Endothelial cell of umbilical vein (primary cell): ENCODE measurements around the gene SPACA4. TPM values are rescaled to one million over a fixed set of nuclear protein-coding genes. Genes with fewer than 3 reads are reported as not detected.

Source experiments
- BruUV-seq: library from RNA; stranded (reverse); fragments of 400-500 nt; replicated peaks from 2 replicates; lab custom pipeline; 2021; lab: Mats Ljungman, UMichigan
- CTCF ChIA-PET: fragments of 300-600, 350-600 bp; sonication (Branson Sonifier 250); formaldehyde crosslinking; loops from one replicate; lab custom pipeline; 2021; ENCODE audit warnings: antibody characterized with exemption, inconsistent platforms; lab: Charles Lee
- POLR2A ChIA-PET: fragments of 300-600, 350-600 bp; sonication (Branson Sonifier 250); formaldehyde crosslinking; loops from one replicate; lab custom pipeline; 2021; ENCODE audit warnings: antibody characterized with exemption, inconsistent platforms; lab: Charles Lee
- DNase-seq: peaks from one replicate; pipeline ENCODE4 v3.0.0-alpha.2; 2011; ENCODE audit warnings: low read depth, low spot score
- FAIRE-seq: peaks from 2 replicates; lab custom pipeline; 2011; peaks lifted over from hg19 to GRCh38; lab: Jason Lieb, UNC
- H2AFZ ChIP-seq: 2 replicates; pipeline ENCODE4 v1.6.0; 2012; ENCODE audit warnings: low read depth, low read length, control low read depth, inconsistent platforms
- H3K27ac ChIP-seq: 2 replicates; pipeline ENCODE4 v1.5.1; 2011; ENCODE audit warnings: low read depth, mild to moderate bottlenecking, control low read depth, low read length, moderate library complexity; ENCODE audit not compliant: insufficient read depth
- H3K27me3 ChIP-seq, 2 experiments: 2 replicates each; pipeline versions ENCODE4 v1.6.0 to v1.6.1; 2011; ENCODE audit warnings: low read length in 2 of 2, mixed read lengths in 1 of 2; ENCODE audit not compliant: control insufficient read depth in 2 of 2, insufficient read depth in 2 of 2
- H3K36me3 ChIP-seq, 2 experiments: 2 replicates in 1 of 2; 3 replicates in 1 of 2; pipeline ENCODE4 v1.5.1; 2011; ENCODE audit warnings: low read length in 2 of 2, mild to moderate bottlenecking in 1 of 2, moderate library complexity in 1 of 2; ENCODE audit not compliant: control insufficient read depth in 2 of 2, insufficient read depth in 2 of 2; ENCODE audit errors: extremely low read depth in 1 of 2
- H3K4me1 ChIP-seq: 3 replicates; pipeline ENCODE4 v1.5.1; 2011; ENCODE audit warnings: mild to moderate bottlenecking, low read length; ENCODE audit not compliant: control insufficient read depth, insufficient read depth; ENCODE audit errors: extremely low read depth
- H3K4me2 ChIP-seq: 2 replicates; pipeline ENCODE4 v1.6.1; 2011; ENCODE audit warnings: low read length, control low read depth, mixed read lengths; ENCODE audit not compliant: insufficient read depth
- H3K4me3 ChIP-seq, 3 experiments: fragments of 200-600 bp in 1 of 3; sonication (generic), shearing (Covaris generic) in 1 of 3; replicated peaks in 1 of 3; 2 replicates each; pipeline ENCODE4 v1.5.1; 2011 to 2016; ENCODE audit warnings: control low read depth in 3 of 3, low read length in 3 of 3, mild to moderate bottlenecking in 2 of 3, inconsistent platforms in 1 of 3, low read depth in 1 of 3, moderate library complexity in 1 of 3; ENCODE audit not compliant: insufficient read depth in 1 of 3
- H3K79me2 ChIP-seq: 2 replicates; pipeline ENCODE4 v1.6.0; 2012; ENCODE audit warnings: low read length, inconsistent platforms; ENCODE audit not compliant: control insufficient read depth, insufficient read depth
- H3K9ac ChIP-seq: replicated peaks from 2 replicates; pipeline ENCODE3; 2011; ENCODE audit warnings: low read length, control low read depth; ENCODE audit not compliant: insufficient read depth; ENCODE audit errors: extremely low read depth
- H3K9me1 ChIP-seq: replicated peaks from 3 replicates; pipeline ENCODE4 v1.6.0; 2011; ENCODE audit warnings: mild to moderate bottlenecking, low read length; ENCODE audit not compliant: control insufficient read depth, insufficient read depth; ENCODE audit errors: extremely low read depth
- H3K9me3 ChIP-seq: replicated peaks from 2 replicates; pipeline ENCODE4 v1.5.1; 2012; ENCODE audit warnings: low read length, inconsistent platforms; ENCODE audit not compliant: control insufficient read depth, insufficient read depth
- H4K20me1 ChIP-seq: replicated peaks from 2 replicates; pipeline ENCODE3; 2011; ENCODE audit warnings: mild to moderate bottlenecking, low read length; ENCODE audit not compliant: control insufficient read depth, insufficient read depth; ENCODE audit errors: extremely low read depth
- EZH2 ChIP-seq: IDR thresholded peaks from 2 replicates; pipeline ENCODE4 v1.6.1; 2012; ENCODE audit warnings: borderline replicate concordance, low read depth, mild to moderate bottlenecking, moderate library complexity, low read length, inconsistent platforms; ENCODE audit not compliant: severe bottlenecking
- FOS ChIP-seq: IDR thresholded peaks from 2 replicates; pipeline ENCODE4 v1.6.1; 2011; ENCODE audit warnings: mild to moderate bottlenecking, low read length, moderate library complexity, borderline replicate concordance; ENCODE audit not compliant: insufficient read depth
- GATA2 ChIP-seq: IDR thresholded peaks from 2 replicates; pipeline ENCODE4 v1.7.0; 2011; ENCODE audit warnings: low read depth, mild to moderate bottlenecking, moderate library complexity, mixed read lengths, low read length; ENCODE audit not compliant: insufficient read length, insufficient read depth
- JUN ChIP-seq: IDR thresholded peaks from 2 replicates; pipeline ENCODE4 v1.6.1; 2011; ENCODE audit warnings: borderline replicate concordance, low read depth; ENCODE audit not compliant: insufficient read length, insufficient read depth
- MYC ChIP-seq: IDR thresholded peaks from one replicate; pipeline ENCODE4 v1.6.1; 2011; ENCODE audit warnings: mild to moderate bottlenecking, low read depth, low read length
- POLR2A ChIP-seq: IDR thresholded peaks from 2 replicates; pipeline ENCODE4 v1.6.1; 2012; ENCODE audit warnings: low read depth, mild to moderate bottlenecking, control low read depth, low read length
- POLR2AphosphoS5 ChIP-seq: IDR thresholded peaks from 2 replicates; pipeline ENCODE4 v1.6.1; 2012; ENCODE audit warnings: low read depth, mild to moderate bottlenecking, control low read depth, low read length, moderate library complexity; ENCODE audit not compliant: insufficient read depth
- dilution Hi-C: fragments of 300-500 bp; cut with MboI; formaldehyde crosslinking; loops from one replicate; pipeline ENCODE4 v1.15.0; 2019; ENCODE audit warnings: low sequenced_read_pairs; ENCODE audit not compliant: extremely low pct_ligation_motif_present
- intact Hi-C: fragments of 100-400 bp; cut with micrococcal nuclease; formaldehyde crosslinking; loops from one replicate; pipeline ENCODE4 v1.10.0; 2022
- polyA plus RNA-seq, 4 experiments: library from polyadenylated mRNA; depleted of rRNA in 3 of 4; stranded (reverse) in 3 of 4; unstranded in 1 of 4; fragments of >200 nt; gene quantifications; 2 replicates each; pipeline versions ENCODE4 v1.2.1 to v1.2.3, GENCODE V29; 2011 to 2012; ENCODE audit warnings: missing spikeins in 1 of 4
- total RNA-seq: library from RNA; stranded (reverse); gene quantifications from 2 replicates; pipeline ENCODE4 v1.2.3, GENCODE V29; 2021
- TF ChIP-seq, protein P1 (sequence below), 2 donors: IDR thresholded peaks; 1 replicate in 1 of 2; 2 replicates in 1 of 2; pipeline ENCODE4 v1.5.1; 2011; ENCODE audit warnings: low read length in 2 of 2, mild to moderate bottlenecking in 2 of 2, moderate library complexity in 2 of 2, control low read depth in 1 of 2, inconsistent platforms in 1 of 2, low read depth in 1 of 2; ENCODE audit not compliant: insufficient read depth in 1 of 2; ENCODE audit errors: extremely low read depth in 1 of 2
- TF ChIP-seq, protein P2 (sequence below): IDR thresholded peaks from 2 replicates; pipeline ENCODE4 v1.6.1; 2011; ENCODE audit not compliant: insufficient read depth, insufficient read length

Gene SPACA4
- total and polyA plus RNA-seq, 2 donors (not counting 3 experiments of a cell fraction or from before 2014, with no cell fraction given) = not detected

DNA sequence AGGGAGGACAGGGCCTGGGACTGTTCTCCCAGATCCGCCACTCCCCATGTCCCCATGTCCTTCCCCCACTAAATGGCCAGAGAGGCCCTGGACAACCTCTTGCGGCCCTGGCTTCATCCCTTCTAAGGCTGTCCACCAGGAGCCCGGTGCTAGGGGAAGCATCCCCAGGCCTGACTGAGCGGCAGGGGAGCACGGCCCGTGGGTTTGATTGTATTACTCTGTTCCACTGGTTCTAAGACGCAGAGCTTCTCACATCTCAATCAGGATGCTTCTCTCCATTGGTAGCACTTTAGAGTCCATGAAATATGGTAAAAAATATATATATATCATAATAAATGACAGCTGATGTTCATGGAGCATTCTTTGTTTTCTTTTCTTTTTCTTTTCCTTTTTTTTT, 815 bp downstream of the SPACA4 start:
- dilution Hi-C loops = no loop called here
- FAIRE-seq = no peak
- Histone ChIP-seq H3K36me3 (no peaks in the 10 kb centered on the region), H3K4me2 (no peak overlapping the region), H3K9me1 (no peaks in the 10 kb centered on the region), H3K4me1 (no peaks in the 10 kb centered on the region), H3K4me3 (no peak overlapping the region), H3K27ac (no peak overlapping the region), H2AFZ (no peak overlapping the region), H3K79me2 (no peaks in the 10 kb centered on the region), H4K20me1 (no peaks in the 10 kb centered on the region), H3K9me3 (no peaks in the 10 kb centered on the region), H3K9ac (no peak overlapping the region), H3K27me3 (no peaks in the 10 kb centered on the region)
- POLR2A ChIA-PET = interaction anchor here (0.6 to 1.1 kb wide), 2 partner anchors 12 to 434 kb away, joined by 3 read pairs; partner anchors contain the start of genes RPL18 and SPHK2
- no TSS peak for BruUV-seq
- TF ChIP-seq GATA2 (no peak), POLR2AphosphoS5 (no peak), EZH2 (no peak), POLR2A (no peak), MYC (no peak), FOS (no peak), JUN (no peak)
- TF ChIP-seq, protein P1, sequence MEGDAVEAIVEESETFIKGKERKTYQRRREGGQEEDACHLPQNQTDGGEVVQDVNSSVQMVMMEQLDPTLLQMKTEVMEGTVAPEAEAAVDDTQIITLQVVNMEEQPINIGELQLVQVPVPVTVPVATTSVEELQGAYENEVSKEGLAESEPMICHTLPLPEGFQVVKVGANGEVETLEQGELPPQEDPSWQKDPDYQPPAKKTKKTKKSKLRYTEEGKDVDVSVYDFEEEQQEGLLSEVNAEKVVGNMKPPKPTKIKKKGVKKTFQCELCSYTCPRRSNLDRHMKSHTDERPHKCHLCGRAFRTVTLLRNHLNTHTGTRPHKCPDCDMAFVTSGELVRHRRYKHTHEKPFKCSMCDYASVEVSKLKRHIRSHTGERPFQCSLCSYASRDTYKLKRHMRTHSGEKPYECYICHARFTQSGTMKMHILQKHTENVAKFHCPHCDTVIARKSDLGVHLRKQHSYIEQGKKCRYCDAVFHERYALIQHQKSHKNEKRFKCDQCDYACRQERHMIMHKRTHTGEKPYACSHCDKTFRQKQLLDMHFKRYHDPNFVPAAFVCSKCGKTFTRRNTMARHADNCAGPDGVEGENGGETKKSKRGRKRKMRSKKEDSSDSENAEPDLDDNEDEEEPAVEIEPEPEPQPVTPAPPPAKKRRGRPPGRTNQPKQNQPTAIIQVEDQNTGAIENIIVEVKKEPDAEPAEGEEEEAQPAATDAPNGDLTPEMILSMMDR (IDR thresholded peaks at IDR 0.05; ENCODE audit: extremely low read depth in 1 of 2, insufficient read depth in 1 of 2, low read depth in 1 of 2, low read length in 2 of 2) = no peak
- TF ChIP-seq, protein P2, sequence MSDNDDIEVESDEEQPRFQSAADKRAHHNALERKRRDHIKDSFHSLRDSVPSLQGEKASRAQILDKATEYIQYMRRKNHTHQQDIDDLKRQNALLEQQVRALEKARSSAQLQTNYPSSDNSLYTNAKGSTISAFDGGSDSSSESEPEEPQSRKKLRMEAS = no peak
- intact Hi-C loops = no loop called here
- CTCF ChIA-PET = interaction anchor here (1.0 to 1.2 kb wide), 2 partner anchors 15 to 23 kb away, joined by 3 to 4 read pairs; no protein-coding TSS in a partner anchor
- no peak for DNase-seq
